H1 (cell line): ENCODE measurements around the gene SCUBE2. TPM values are rescaled to one million over a fixed set of nuclear protein-coding genes. Genes with fewer than 3 reads are reported as not detected.

Source experiments
- CTCF ChIA-PET: fragments of 300-600 bp; sonication (Branson Sonifier 250); formaldehyde crosslinking; loops from one replicate; lab custom pipeline; 2021; ENCODE audit not compliant: partially characterized antibody; lab: Charles Lee
- POLR2A ChIA-PET: fragments of 300-600 bp; sonication (Branson Sonifier 250); formaldehyde crosslinking; loops from one replicate; lab custom pipeline; 2021; ENCODE audit warnings: inconsistent platforms; ENCODE audit not compliant: partially characterized antibody; lab: Charles Lee
- DNase-seq, 2 experiments: peaks; one replicate each; pipeline versions ENCODE4 v3.0.0 to v3.0.0-alpha.2; 2010 to 2022; ENCODE audit warnings: low spot score in 2 of 2, low read depth in 1 of 2, mixed read lengths in 1 of 2
- FAIRE-seq: peaks from 2 replicates; lab custom pipeline; 2011; peaks lifted over from hg19 to GRCh38; lab: Jason Lieb, UNC
- H2AFZ ChIP-seq: 2 replicates; pipeline ENCODE4 v1.8.1; 2012; ENCODE audit warnings: low read length, inconsistent platforms
- H2AK5ac ChIP-seq: 2 replicates; pipeline ENCODE4 v1.6.1; 2013; ENCODE audit warnings: low read depth, low read length
- H2BK120ac ChIP-seq: replicated peaks from 2 replicates; pipeline ENCODE3; 2013; ENCODE audit warnings: low read depth, low read length, inconsistent platforms
- H2BK12ac ChIP-seq: 2 replicates; pipeline ENCODE4 v1.6.1; 2013; ENCODE audit warnings: low read depth, low read length
- H2BK15ac ChIP-seq: 2 replicates; pipeline ENCODE4 v1.6.1; 2013; ENCODE audit warnings: low read length
- H2BK20ac ChIP-seq: 2 replicates; pipeline ENCODE4 v1.6.1; 2013; ENCODE audit warnings: low read length
- H2BK5ac ChIP-seq: 2 replicates; pipeline ENCODE4 v1.6.1; 2013; ENCODE audit warnings: low read depth, low read length
- H3K14ac ChIP-seq: 2 replicates; pipeline ENCODE4 v1.6.1; 2013; ENCODE audit warnings: inconsistent platforms; ENCODE audit not compliant: insufficient read length
- H3K18ac ChIP-seq: 2 replicates; pipeline ENCODE4 v1.6.1; 2013; ENCODE audit warnings: low read length; ENCODE audit errors: extremely low read depth
- H3K23ac ChIP-seq: 2 replicates; pipeline ENCODE4 v1.6.1; 2013; ENCODE audit warnings: inconsistent platforms; ENCODE audit not compliant: insufficient read length
- H3K23me2 ChIP-seq: 2 replicates; pipeline ENCODE4 v1.6.1; 2013; ENCODE audit warnings: low read depth, low read length
- H3K27ac ChIP-seq: 2 replicates; pipeline ENCODE4 v1.6.1; 2011; ENCODE audit warnings: low read depth, low read length, inconsistent platforms
- H3K27me3 ChIP-seq, 4 experiments: replicated peaks in 1 of 4; 1 replicate in 1 of 4; 2 replicates in 3 of 4; pipeline versions ENCODE4 v1.6.1 to v1.8.1; 2011 to 2013; ENCODE audit warnings: low read length in 3 of 4, mild to moderate bottlenecking in 3 of 4, inconsistent platforms in 2 of 4, mixed read lengths in 2 of 4, moderate library complexity in 1 of 4; ENCODE audit not compliant: control insufficient read depth in 3 of 4, insufficient read depth in 3 of 4; ENCODE audit errors: extremely low read depth in 1 of 4
- H3K36me3 ChIP-seq, 4 experiments: 2 replicates each; pipeline versions ENCODE4 v1.6.1 to v1.8.1; 2011 to 2013; ENCODE audit warnings: mild to moderate bottlenecking in 4 of 4, low read length in 3 of 4, moderate library complexity in 2 of 4, control low read depth in 1 of 4, inconsistent platforms in 1 of 4; ENCODE audit not compliant: insufficient read depth in 4 of 4, control insufficient read depth in 2 of 4
- H3K4ac ChIP-seq: replicated peaks from 2 replicates; pipeline ENCODE3; 2013; ENCODE audit warnings: low read length, low read depth, mixed read lengths, inconsistent platforms; ENCODE audit not compliant: insufficient read length
- H3K4me1 ChIP-seq, 4 experiments: replicated peaks in 1 of 4; 1 replicate in 1 of 4; 2 replicates in 3 of 4; pipeline versions ENCODE4 v1.6.1 to v1.8.1; 2011 to 2013; ENCODE audit warnings: low read length in 3 of 4, inconsistent platforms in 2 of 4, mixed read lengths in 1 of 4; ENCODE audit not compliant: insufficient read depth in 4 of 4, control insufficient read depth in 3 of 4
- H3K4me2 ChIP-seq, 2 experiments: 2 replicates each; pipeline versions ENCODE4 v1.6.1 to v1.8.1; 2011 to 2013; ENCODE audit warnings: low read depth in 2 of 2, low read length in 2 of 2, control low read depth in 1 of 2, inconsistent platforms in 1 of 2, mild to moderate bottlenecking in 1 of 2; ENCODE audit not compliant: insufficient read depth in 1 of 2
- H3K4me3 ChIP-seq, 4 experiments: fragments of 200-600, 300-600 bp in 1 of 4; sonication (generic), shearing (Covaris generic), sonication (Bioruptor Twin) in 1 of 4; 2 replicates each; pipeline versions ENCODE4 v1.5.1 to v1.8.1; 2011 to 2016; ENCODE audit warnings: low read length in 4 of 4, low read depth in 3 of 4, control low read depth in 2 of 4, inconsistent platforms in 2 of 4, mild to moderate bottlenecking in 2 of 4, mixed read lengths in 1 of 4, moderate library complexity in 1 of 4; ENCODE audit not compliant: insufficient read depth in 2 of 4; ENCODE audit errors: extremely low read depth in 1 of 4
- H3K56ac ChIP-seq: replicated peaks from 2 replicates; pipeline ENCODE3; 2013; ENCODE audit warnings: low read depth, mild to moderate bottlenecking, mixed read lengths, low read length, inconsistent platforms; ENCODE audit not compliant: insufficient read length
- H3K79me1 ChIP-seq: 2 replicates; pipeline ENCODE4 v1.6.1; 2013; ENCODE audit warnings: low read depth, low read length, control low read depth
- H3K79me2 ChIP-seq, 2 experiments: 2 replicates each; pipeline versions ENCODE4 v1.6.1 to v1.8.1; 2012 to 2013; ENCODE audit warnings: low read length in 2 of 2, mild to moderate bottlenecking in 2 of 2, inconsistent platforms in 1 of 2; ENCODE audit not compliant: insufficient read depth in 2 of 2, control insufficient read depth in 1 of 2
- H3K9ac ChIP-seq, 4 experiments: replicated peaks in 1 of 4; 1 replicate in 1 of 4; 2 replicates in 3 of 4; pipeline versions ENCODE4 v1.6.1 to v1.8.1; 2011 to 2013; ENCODE audit warnings: low read depth in 3 of 4, low read length in 3 of 4, control low read depth in 2 of 4, mild to moderate bottlenecking in 2 of 4, moderate library complexity in 2 of 4, inconsistent platforms in 1 of 4; ENCODE audit errors: extremely low read depth in 1 of 4
- H3K9me3 ChIP-seq, 2 experiments: 2 replicates each; pipeline versions ENCODE4 v1.6.1 to v1.8.1; 2012 to 2013; ENCODE audit warnings: mild to moderate bottlenecking in 2 of 2, moderate library complexity in 2 of 2, control low read depth in 1 of 2, inconsistent platforms in 1 of 2, low read depth in 1 of 2, low read length in 1 of 2, mixed read lengths in 1 of 2; ENCODE audit not compliant: insufficient read depth in 2 of 2
- H4K20me1 ChIP-seq, 2 experiments: replicated peaks in 1 of 2; 2 replicates each; pipeline versions ENCODE3 to v1.8.1; 2011 to 2013; ENCODE audit warnings: inconsistent platforms in 2 of 2, low read length in 2 of 2, mild to moderate bottlenecking in 1 of 2; ENCODE audit not compliant: insufficient read depth in 2 of 2, control insufficient read depth in 1 of 2
- H4K5ac ChIP-seq: 2 replicates; pipeline ENCODE4 v1.6.1; 2013; ENCODE audit warnings: low read length, low read depth, mixed read lengths, inconsistent platforms; ENCODE audit not compliant: insufficient read length
- H4K8ac ChIP-seq: 2 replicates; pipeline ENCODE4 v1.8.0; 2013; ENCODE audit warnings: mild to moderate bottlenecking, moderate library complexity, low read length, inconsistent platforms; ENCODE audit not compliant: insufficient read depth; ENCODE audit errors: extremely low read depth
- H4K91ac ChIP-seq: replicated peaks from 2 replicates; pipeline ENCODE3; 2013; ENCODE audit warnings: low read length, mixed read lengths, inconsistent platforms; ENCODE audit not compliant: insufficient read length
- CTCF ChIP-seq, 3 experiments: IDR thresholded peaks; 1 replicate in 2 of 3; 2 replicates in 1 of 3; pipeline versions ENCODE4 v1.5.1 to v1.6.1; 2011; ENCODE audit warnings: low read length in 3 of 3, mild to moderate bottlenecking in 3 of 3, inconsistent platforms in 2 of 3, low read depth in 1 of 3, moderate library complexity in 1 of 3; ENCODE audit not compliant: insufficient read depth in 1 of 3; ENCODE audit errors: control extremely low read depth in 1 of 3
- RBBP5 ChIP-seq: IDR thresholded peaks from 2 replicates; pipeline ENCODE4 v1.7.1; 2012; ENCODE audit warnings: low read depth, mild to moderate bottlenecking, inconsistent platforms, low read length, moderate library complexity, borderline replicate concordance
- WGBS, 2 experiments: shearing (Covaris generic) in 1 of 2; methylation state at CpG; one replicate each; pipeline versions ENCODE4 v1.1.6 to v1.1.7; 2013 to 2015; ENCODE audit warnings: low lambda C conversion rate in 2 of 2, mixed read lengths in 2 of 2, inconsistent platforms in 1 of 2, low coverage in 1 of 2, missing lambda C conversion rate in 1 of 2; ENCODE audit not compliant: insufficient replicate concordance in 2 of 2, insufficient coverage in 1 of 2, insufficient read length in 1 of 2; ENCODE audit errors: extremely low coverage in 1 of 2, missing lambda C conversion rate in 1 of 2; 5-methylcytosine and 5-hydroxymethylcytosine counted together
- polyA plus RNA-seq, 7 experiments: library from polyadenylated mRNA; depleted of rRNA in 3 of 7; stranded (reverse) in 5 of 7; unstranded in 2 of 7; fragments of >200 nt in 5 of 7; fragments of 200-250 nt in 2 of 7; gene quantifications; 1 replicate in 5 of 7; 2 replicates in 1 of 7; 4 replicates in 1 of 7; pipeline versions ENCODE4 v1.2.1 to v1.2.3, GENCODE V29; 2011 to 2013; ENCODE audit warnings: missing spikeins in 2 of 7, mixed read lengths in 2 of 7
- total RNA-seq: library from RNA; stranded (reverse); fragmentation: NEBNext Ultra II Directional; extraction: Animal tissue kit (Norgen Biotek cat#: 25700); gene quantifications from 2 replicates; pipeline ENCODE4 v1.2.1, GENCODE V29; 2021

Gene SCUBE2
- total and polyA plus RNA-seq, 2 of the 8 experiments (the other 6 are each of a cell fraction or from before 2014, with no cell fraction given): 0.29 to 1.2 TPM

DNA sequence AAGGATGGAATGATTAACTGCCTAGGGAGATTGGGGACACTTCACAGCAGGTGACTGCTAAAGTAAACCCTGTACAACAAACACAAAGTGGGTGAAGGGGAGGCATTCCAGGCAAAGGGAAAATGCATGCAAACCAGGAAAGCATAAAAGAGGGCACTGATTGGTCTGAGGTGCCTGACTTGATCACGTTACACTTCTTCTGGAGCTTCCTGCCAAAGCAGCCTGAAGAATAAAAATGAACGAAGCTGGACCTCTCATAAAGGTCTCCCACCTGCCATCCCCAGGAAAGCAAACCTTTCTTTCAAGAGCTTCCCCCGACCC, 46.7 kb upstream of the SCUBE2 start:
- Histone ChIP-seq H2BK5ac (no peak overlapping the region), H3K4ac (no peak overlapping the region), H3K56ac (no peak overlapping the region), H2BK12ac (no peak overlapping the region), H3K9ac (no peak overlapping the region), H4K8ac (no peak overlapping the region), H3K14ac (no peak overlapping the region), H2AK5ac (no peak overlapping the region), H3K27ac (no peak overlapping the region), H4K91ac (no peak overlapping the region), H3K4me2 (peak overlapping the region in 1 of 2 experiments; percentile 44; a peak in 3 of 4 replicates), H3K79me2 (no peaks in the 10 kb centered on the region), H3K4me1 (peaks cover 0 to 12% (median 2%) of the 10 kb centered on the region in 4 experiments; a peak in 3 of 7 replicates)
- no peak for DNase-seq
- CTCF ChIA-PET: interaction anchor here (0.6 to 7.4 kb wide), 63 partner anchors 9 to 369 kb away, joined by 3 to 68 read pairs (median 4); partner anchors contain the start of genes C11orf16 and ZNF143
- no peak for TF ChIP-seq CTCF (IDR thresholded peaks at IDR 0.05; ENCODE audit: control extremely low read depth in 1 of 3, insufficient read depth in 1 of 3, low read depth in 1 of 3, low read length in 3 of 3)
- 0 out of 2 replicates have a peak, but pooled peaks have one; percentile 3 for TF ChIP-seq RBBP5
- TF ChIP-seq, all 59 proteins: peak for 1
- no peak overlapping the region for H4K5ac ChIP-seq
- no peak for FAIRE-seq
- H3K23me2 ChIP-seq: no peaks in the 10 kb centered on the region
- no peak overlapping the region for H2AFZ ChIP-seq
- H2BK15ac ChIP-seq: no peak overlapping the region
- H3K4me3 ChIP-seq: no peak overlapping the region
- no peak overlapping the region for H3K23ac ChIP-seq
- H3K9me3 ChIP-seq: no peaks in the 10 kb centered on the region
- H4K20me1 ChIP-seq: peaks cover 0 to 4% of the 10 kb centered on the region in 2 experiments
- no peaks in the 10 kb centered on the region for H3K79me1 ChIP-seq
- POLR2A ChIA-PET: interaction anchor here (1.0 to 1.5 kb wide), 2 partner anchors 10 to 121 kb away, joined by 3 to 5 read pairs; no protein-coding TSS in a partner anchor
- 70% methylated on average over 3 of the region's 3 CpGs; no CpG with 5 or more reads in 1 of the 2 experiments for WGBS, 2 experiments
- peaks cover 6 to 32% (median 25%) of the 10 kb centered on the region in 4 experiments; a peak in 7 of 8 replicates for H3K36me3 ChIP-seq
- no peak overlapping the region for H2BK120ac ChIP-seq
- H2BK20ac ChIP-seq: no peak overlapping the region
- no peaks in the 10 kb centered on the region for H3K27me3 ChIP-seq
- H3K18ac ChIP-seq: no peak overlapping the region
